GM18507 (cell line): Measurements from ENCODE around the gene WFIKKN2.

Experiments used
- DNase-seq: peaks from one replicate; pipeline ENCODE4 v3.0.0; 2011; ENCODE audit warnings: low read depth; ENCODE audit not compliant: insufficient read length; ENCODE audit errors: extremely low spot score
- FAIRE-seq: peaks from 2 replicates; lab custom pipeline; 2011; peaks lifted over from hg19 to GRCh38; lab: Jason Lieb, UNC

Gene WFIKKN2

DNA sequence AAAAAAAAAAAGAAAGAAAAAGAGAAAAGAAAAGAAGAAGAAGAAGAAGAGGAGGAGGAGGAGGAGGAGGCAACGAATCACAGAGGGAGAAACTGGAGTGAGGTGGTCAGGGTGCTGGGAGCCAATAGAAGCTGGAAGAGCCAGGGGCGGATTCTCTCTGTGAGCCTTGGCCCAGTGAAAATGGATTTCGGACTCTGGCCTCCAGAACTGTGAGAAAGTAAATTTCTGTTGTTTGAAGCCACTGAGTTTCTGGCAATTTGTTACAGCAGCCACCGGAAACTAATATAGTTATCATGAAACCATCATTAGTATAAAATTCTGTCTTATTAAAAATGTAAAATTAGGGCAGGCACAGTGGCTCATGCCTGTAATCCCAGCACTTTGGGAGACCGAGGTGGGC lies 27.7 kb upstream of the WFIKKN2 start:
- FAIRE-seq (no peak), DNase-seq (no peak)

DNA sequence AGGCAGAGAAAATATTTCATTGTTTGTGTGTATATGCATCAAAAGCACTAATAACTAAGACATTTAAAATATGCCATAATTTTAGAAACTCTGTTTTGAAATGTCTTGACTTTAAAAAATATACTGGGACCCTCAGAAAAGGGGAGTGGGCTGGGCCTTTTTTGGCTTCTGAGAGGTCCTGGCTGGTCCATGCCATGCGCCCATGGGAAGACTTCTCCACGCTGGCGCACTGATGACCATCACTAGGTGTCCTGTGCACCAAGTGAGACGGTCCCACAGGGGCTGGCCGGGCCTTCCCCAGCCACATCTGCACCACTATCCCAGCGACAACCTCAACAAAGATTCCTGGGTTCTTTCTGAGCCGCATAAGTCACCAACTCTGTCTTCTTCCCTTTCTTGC lies 27.0 kb upstream of the WFIKKN2 start:
- FAIRE-seq (no peak), DNase-seq (no peak)

DNA sequence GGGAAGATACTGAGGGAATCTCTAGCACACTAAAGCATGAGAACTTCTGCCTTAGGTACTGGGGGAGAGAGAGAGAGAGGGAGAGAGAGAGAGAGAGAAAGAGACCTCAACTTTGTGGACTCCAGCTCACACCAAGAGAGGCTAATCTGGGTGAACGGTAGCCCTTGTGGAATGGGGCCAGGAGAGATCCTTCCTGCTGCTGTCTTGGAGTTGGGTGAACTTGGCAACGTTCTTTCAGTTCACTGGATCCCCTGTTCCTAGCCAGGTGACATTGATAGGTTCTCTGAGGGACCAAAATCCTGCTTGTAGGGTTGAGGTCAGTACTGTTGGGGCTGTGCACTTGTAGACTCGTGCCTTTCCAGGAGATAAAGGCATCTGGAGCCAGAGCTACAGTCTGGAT lies 26.5 kb upstream of the WFIKKN2 start:
- no peak for FAIRE-seq
- DNase-seq, result no peak

DNA sequence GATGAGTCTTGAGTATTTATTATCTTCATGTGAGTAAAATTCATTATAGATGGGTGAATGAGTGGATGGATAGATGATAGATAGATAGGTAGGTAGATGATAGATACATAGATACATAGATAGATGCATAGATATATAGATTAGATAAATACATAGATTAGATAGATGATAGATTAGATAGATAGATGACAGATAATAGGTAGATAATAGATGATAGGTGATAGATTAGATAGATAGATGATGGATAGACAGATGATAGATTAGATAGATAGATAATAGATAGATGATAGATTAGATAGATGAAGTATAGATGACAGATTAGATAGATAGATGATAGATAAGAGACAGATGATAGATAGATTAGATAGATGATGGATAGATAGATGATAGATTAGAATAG lies 21.8 kb upstream of the WFIKKN2 start:
- FAIRE-seq (no peak), DNase-seq (no peak)

DNA sequence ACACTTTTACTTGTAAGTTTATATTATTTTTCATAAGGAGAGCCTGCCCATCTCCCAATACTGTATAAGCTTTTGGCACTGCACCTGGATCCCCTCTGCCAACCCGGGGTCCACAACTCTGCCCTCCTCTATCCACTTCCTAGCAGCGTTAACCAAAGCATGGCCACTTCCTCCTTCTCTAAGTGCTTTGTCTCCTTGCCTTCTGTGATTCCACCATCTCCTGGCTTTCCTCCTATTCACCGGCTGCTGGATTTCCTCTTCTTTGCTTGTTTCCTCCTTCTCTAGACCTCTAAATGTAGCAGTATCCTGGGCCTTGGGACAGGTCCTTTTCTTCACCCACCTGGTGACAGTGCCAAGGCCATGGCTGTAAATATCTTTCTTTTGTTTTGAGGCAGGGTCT lies 20.0 kb upstream of the WFIKKN2 start:
- FAIRE-seq (no peak), DNase-seq (no peak)

DNA sequence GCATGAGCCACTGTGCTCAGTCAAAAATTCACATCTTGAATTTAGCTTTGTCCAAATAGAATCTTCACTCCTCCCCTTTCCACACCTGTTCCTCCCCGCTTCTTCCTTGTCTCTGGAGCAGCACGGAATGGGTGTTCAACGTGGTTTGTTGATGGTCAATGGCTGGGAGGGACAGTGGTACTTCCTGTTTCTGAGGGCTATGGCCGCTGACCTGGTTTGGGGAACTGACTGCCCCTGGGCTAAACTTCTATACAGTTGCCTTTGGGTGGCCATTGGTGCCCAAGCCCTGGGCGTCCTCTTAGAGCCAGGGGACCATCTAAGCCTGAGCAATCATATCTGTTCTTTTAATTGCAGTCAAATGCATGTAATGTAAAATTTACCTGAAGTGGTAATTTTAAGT lies 19.1 kb upstream of the WFIKKN2 start:
- FAIRE-seq (no peak), DNase-seq (no peak)

DNA sequence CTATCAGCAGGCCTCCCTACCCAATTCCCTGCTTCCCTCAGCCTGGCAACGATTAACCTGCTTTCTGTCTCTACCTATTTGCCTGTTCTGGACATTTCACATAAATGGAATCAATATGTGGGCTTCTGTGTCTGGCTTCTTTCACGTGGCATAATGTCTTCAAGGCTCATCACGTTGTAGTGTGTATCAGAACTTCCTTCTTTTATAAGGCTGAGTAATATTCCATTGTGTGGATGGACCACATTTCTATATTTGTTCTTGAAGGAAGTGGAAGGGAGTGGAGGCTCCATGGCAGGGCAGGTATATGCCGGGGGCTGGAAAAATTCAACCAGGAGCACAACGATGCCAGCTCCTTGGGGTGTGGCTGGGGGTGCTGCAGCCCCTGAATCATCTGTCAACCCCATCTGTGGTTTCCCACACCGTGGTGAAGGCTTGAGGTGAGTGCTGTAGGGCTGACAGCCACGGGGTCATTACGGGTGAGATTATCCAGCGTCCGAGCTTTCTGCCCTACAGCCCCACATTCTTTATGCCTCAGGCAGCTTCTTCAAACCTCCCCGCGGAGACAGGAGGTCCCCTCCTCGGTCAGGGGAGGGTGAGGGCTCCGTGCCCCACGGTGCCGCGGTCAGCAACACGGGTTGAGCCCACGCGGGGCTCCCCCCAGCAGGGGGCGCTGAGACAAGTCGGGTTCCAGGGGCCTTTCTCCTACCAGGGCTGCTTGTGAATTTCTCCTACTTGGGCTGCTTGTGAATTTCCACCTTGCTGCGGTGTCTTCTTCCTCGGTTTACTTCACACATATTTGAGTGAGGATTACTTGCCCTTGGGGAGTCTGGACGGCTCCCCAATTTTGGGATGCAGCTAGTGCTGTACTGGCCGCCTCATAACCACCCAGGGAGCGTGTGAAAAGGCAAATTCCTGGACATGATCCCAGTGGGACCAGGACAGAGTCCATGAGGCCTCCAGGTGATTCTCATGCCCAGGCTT lies 18.3 kb upstream of the WFIKKN2 start:
- no peak for FAIRE-seq
- DNase-seq, result no peak

DNA sequence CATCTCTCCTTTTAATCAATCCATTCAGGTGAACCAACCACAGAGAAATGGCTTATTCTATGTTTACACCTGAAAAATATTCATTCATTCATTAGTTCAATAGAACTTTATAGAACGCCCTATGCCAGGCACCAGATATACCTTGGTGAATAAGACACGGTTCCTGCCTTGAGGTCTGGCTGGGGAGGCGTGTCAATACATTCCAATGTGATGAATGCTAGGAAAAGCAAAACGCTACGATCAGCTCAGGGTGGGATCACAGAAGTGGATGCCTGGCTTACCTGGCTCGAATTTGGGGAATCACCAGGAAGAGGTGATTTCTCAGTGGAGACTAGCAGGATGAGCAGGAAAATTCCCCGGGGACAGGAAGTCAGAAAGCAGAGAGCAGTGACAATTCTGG lies 17.5 kb upstream of the WFIKKN2 start:
- FAIRE-seq (no peak), DNase-seq (no peak)

DNA sequence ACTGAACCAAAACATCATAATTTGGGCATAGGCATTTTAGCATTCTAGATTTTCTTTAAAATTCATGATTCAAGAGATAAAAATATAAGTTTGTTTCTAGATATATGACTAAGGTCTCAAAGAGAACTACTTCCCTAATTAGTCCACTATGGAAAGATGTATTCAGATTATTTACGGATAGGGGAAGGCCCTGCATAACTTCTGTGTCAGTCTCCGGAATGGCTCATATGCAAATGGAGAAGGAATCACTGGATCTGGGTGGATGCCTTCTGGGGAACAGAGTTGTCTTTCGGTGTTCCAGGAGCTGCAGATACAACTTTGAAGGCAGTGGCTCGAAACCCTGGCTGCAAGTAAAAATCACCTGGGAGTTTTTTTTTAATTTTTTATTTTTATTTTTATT lies 17.1 kb upstream of the WFIKKN2 start:
- FAIRE-seq, result no peak

DNA sequence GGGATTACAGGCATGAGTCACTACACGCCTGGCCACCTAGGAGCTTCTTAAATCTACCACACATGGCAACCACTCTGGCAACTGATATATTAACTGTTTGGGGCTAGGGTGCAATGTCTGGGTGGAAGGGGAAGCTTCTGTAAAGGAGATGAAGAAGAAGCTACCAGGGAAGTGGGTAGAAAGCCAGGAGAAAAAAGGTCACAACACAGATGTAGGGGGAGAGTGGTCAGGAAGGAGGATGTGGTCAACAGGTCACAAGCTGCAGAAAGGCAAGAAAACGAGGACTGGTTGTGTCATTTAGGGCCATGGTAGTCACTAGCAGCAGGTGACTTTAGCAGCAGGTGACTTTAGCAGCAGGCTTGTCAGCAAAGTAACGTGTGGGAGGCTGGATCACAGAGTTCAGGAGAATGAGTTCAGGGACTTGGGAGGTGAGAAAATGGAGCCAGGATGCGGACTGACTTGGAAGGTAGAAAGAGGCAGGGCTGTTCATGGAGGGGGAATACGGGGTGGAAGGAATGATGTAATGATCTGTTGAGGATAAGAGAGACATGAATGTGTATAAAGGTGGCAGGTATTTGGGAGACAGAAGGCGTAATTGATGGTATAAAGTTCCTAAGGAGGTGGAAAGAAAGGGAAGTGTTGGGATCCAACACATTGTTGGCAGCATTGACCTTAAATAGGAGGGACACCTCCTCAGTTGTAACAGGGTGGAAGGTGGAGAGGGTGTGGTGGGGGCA lies 16.3 kb upstream of the WFIKKN2 start:
- DNase-seq, result no peak
- no peak for FAIRE-seq

More for the DNA sequence above, 17.1 kb upstream of the WFIKKN2 start:
- DNase-seq, result no peak

DNA sequence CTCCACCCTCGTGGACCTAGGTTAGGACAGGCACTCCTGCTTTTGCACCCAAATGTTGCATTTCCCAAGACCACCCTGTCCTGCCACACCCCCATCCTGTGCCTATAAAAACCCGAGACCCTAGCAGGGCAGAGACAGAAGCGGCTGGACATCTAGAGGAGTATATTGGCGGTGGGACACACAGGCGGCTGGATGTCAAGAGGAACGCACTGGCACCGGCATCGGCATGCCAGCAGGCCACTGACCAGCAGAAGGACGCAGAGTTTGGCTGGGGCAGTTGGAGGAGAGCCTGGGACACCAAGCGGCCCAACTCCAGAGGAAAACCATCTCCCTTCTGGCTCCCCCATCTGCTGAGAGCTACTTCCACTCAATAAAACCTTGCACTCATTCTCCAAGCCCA lies 14.7 kb upstream of the WFIKKN2 start:
- no peak for FAIRE-seq
- DNase-seq, result no peak

DNA sequence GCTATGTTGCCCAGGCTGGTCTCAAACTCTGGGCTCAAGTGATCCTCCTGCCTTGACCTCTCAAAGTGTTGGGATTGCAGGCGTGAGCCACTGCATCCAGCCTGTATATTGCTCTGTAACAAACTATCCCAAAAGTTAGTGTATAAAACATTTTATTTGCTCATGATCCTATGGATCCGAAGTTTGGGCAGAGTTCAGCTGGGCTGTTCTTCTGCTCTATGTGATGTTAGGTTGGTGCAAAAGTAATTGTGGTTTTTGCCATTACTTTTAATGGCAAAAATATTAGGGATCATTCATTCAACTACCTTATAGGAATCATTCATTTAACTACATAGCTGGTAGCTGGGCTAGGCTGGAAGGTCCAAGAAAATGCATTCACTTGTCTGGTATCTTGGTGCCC lies 12.8 kb upstream of the WFIKKN2 start:
- DNase-seq, result no peak
- no peak for FAIRE-seq

DNA sequence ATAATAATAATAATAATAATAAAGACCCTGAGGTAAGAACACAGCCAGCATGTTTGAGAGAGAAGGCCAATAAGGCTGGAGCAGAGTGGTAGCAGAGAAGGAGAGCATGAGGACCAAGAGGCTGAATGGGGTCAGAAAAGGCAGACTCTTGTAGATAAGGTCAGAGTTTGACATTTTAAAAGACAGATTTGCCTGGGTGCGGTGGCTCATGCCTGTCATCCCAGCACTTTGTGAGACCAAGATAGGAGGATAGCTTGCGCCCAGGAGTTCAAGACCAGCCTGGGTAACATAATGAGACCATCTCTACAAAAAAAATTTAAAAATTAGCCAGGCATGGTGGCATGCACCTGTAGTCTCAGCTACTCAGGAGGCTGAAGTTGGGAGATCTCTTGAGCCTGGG lies 11.0 kb upstream of the WFIKKN2 start:
- DNase-seq (no peak), FAIRE-seq (no peak)

DNA sequence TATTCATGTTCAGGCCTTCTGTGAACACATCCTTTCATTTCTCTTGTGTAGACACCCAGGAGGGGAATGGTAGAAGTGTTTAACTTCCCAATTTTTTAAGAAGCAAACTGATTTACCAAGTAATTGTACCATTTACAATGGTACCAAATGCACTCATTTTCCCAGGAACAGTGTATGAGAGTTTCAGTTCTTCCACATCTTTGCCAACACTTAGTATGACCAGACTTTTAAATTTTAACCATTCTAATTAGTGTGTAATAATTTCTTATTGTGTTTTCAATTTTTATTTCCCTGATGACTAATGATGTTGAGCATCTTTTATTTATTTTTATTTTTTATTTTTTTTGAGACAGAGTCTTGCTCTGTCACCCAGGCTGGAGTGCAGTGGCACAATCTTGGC lies 10.2 kb upstream of the WFIKKN2 start:
- DNase-seq (no peak), FAIRE-seq (no peak)

DNA sequence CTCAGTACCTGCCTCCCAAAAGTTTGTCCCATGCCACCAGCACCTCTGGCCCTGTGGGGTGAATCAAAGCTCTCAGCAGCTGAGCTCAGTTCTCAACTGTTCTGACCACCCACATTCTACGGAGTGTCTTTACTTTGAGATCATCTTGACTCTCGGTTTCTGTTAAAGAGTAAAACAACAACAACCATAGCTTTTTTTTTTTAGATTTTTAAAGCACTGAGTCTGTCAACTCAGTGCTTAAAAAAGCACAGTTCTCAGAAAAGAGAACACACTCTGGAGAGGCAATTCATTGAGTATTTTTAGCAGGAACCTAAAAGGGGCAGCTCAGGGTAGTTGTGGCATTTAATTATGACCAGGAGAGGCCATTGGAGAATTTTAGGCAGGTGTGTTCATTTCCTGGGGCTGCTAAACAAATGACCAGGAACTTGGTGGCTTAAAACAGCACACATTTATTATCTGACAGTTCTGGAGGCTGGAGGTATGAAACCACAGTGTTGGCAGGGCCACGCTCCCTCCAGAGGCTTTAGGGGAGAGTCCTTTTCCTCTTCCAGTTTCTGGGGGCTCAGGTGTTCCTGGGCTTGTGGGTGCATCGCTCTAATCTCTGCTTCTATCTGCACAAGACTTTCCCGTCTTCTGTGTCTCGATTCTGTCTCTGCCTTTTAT lies 6.7 kb upstream of the WFIKKN2 start:
- no peak for DNase-seq
- peak; percentile 29 for FAIRE-seq

DNA sequence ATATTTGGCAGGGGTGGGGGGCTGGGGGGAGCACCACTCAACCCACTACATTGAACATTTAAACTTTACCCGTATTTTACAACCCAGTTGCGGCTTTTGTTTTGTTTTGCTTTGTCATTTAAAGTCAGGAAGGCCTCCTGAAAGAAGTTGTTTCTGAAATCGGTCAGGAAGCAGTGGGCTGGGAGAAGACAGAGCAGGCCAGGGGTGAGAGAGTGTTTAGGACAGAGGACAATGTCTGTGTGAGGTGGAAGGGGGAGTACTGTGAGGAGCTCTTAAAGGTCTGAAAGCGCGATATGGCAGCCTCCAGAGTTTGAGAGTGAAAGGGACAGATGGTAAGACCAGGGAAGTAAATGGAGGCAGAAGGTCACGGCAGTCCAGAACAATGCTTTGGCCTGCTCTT lies 6.1 kb upstream of the WFIKKN2 start:
- FAIRE-seq, result no peak
- DNase-seq, result no peak

DNA sequence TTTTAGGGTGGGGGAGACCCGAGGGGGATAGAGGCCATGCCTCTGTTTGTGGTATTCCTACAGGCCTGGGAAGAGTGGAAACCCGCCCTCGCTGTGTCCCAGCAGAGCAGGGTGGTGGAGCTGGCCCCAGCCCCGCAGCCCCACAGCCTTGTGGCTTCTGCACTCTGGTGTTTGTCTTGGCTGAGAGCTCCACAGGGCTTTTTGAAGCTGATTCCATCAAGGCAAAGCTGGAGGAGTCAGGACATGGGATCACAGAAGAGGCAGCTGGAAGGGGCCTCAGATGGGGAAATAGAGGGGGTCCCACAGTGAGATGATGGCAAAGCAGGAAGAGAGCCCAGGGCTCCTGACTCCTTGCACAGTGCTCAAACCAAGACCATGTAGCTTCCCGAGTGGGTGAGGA lies 5.0 kb upstream of the WFIKKN2 start:
- no peak for DNase-seq
- FAIRE-seq, result no peak

DNA sequence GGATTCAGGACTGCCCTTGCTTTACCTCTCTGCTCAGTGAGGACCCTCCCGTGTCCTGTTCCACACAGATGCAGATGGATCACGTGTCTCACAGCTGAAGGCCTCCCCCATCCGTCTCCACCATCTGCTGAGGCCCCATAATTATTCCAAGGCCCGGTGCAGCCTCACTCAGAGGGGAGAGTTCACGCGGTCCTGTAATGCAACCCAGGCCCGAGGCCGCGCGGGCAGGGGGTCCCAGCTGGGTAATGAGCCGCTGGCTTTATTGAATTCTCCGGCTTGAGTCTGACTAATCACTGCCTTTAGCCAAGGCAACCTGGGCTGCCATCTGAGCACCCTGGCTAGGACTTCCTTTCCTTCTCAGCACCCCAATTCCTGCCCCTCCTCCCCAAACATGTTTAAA lies 4.4 kb upstream of the WFIKKN2 start:
- FAIRE-seq (no peak), DNase-seq (no peak)

DNA sequence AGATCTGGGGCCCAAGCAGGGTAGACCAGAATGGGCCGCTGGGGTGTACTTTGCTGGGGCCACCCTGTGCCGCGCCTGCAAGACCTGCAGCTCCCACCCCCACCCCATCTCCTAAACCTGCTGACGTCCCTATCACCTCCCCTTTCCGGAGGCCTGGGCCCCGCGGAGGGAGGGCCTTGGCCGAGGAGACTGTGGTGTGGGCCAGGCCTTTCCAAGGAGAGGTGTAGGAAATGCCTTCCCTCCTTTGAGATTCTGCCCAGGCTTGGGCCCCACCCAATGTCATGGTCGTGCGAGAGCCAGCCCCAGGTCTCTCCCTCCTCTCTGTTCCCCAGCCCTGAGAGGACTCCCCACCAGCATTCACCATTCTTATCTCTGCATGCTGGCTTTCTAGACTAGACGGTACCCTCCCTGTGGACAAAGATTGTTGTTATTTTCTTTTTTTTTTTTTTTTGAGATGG lies 3.9 kb upstream of the WFIKKN2 start:
- DNase-seq (no peak), FAIRE-seq (no peak)

DNA sequence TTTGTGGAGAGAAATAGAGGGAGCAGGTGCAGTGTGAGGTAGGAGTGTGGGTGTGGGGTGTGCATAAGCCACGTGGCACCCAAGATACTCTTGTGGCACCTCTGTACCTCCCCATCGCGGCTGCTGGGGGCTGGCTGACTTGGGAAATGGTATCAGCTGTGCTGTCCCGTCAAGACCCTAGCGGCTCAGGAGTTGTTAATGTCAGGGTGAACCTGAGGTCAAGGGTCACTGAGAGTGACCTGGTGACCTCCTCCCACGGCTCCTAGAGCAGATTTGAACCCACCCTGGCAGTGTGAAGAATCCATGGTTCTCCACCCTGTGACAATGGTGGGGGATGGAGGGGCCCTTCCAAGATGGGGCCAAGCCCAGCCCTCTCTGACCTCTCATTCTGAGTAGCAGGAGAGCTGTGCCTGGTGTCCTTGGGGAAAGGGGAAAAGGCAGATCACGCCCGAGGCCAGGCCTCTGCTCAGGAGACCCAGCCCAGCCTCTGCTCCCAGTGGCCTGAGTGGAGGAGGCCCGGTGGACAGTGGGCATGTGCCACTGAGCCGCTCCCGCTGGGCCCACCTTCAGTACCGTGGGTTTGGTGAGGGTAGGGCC lies 3.0 kb upstream of the WFIKKN2 start:
- no peak for DNase-seq
- no peak for FAIRE-seq
